Heart left ventricle (tissue), 13 donors: Measurements from ENCODE around the gene GARS1.

Experiments used
- CTCF ChIP-seq, 12 donors: fragments of 200-600 bp; sonication (generic) in 4 of 12; IDR thresholded peaks; one replicate each; pipeline versions ENCODE4 v1.5.0 to v1.8.0; 2018 to 2022; ENCODE audit warnings: antibody characterized with exemption in 12 of 12, mild to moderate bottlenecking in 5 of 12
- POLR2A ChIP-seq, 2 donors: fragments of 450-650 bp; IDR thresholded peaks; one replicate each; pipeline ENCODE4 v1.6.1; 2017; ENCODE audit warnings: antibody characterized with exemption in 2 of 2, mild to moderate bottlenecking in 2 of 2, moderate library complexity in 2 of 2
- donor health status: ischemic (EF 13 %, LVEDD 7.1; RV severe dilation, severe dysfunction).
- donor health status: DM: no; HTN: yes; CAD: no.
- donor health status: DM: no; HTN: no; CAD: no.
- donor health status: ischemic (EF 25% LVEDD 6.9; RV normal size, moderate dysfunction).
- donor health status: ischemic (EF 25% LVEDD 5.7; RV mildly dilated, moderate dysfunction).
- donor health status: ischemic (EF 35%, LVEDD 5.7; RV mildly dilated, moderate dysfunction).
- donor health status: nonischemic (EF 11% LVEDD 7.7; RV severe dilation, severe dysfunction).
- donor health status: DM: yes; HTN: yes; CAD: no.
- donor health status: PGD.
- donor health status: ischemic (EF 29% LVEDD 5.4; RV normal size, mild dysfunction).
- donor health status: nonischemic (EF 23%, LVEDD 6.1; RV moderate dilation, normal function).

DNA sequence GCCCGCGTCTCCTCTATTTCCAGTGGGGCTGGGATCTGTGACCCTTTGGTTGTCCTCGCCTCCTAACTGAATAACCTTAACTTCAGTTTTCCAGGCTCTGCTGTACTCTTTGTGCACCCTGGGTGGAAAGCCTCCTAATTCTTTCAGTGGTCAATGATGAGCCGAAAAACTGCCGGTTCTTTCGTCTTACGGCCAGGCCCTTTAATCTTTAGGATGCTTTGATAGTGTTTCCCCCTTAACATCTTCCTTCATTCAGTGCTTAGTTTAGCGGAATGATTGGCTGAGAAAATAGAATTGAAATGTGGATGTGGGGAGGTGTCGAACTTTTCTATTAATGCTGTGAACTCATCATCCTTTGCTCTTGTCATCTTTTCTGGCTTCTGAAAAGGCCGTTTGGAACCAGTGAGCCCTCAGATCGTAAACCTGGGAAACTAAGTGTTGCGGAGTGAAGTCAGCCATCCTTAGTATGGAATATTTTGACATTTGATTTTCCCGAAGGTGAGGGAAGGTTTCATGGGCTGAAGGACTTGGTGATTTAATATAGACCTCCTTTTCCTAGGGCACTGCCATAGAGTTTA, 847 bp downstream of the GARS1 start:
- TF ChIP-seq POLR2A (IDR thresholded peaks at IDR 0.05) (no peak), CTCF (IDR thresholded peaks at IDR 0.05) (no peak)
